Erythroblast (primary cell): ENCODE measurements around the gene AMPD2.

Experiments used
- GATA1 ChIP-seq: IDR thresholded peaks from 2 replicates; pipeline ENCODE4 v1.6.1; 2011; ENCODE audit warnings: low read depth, mild to moderate bottlenecking, control low read depth, low read length, moderate library complexity
- POLR2A ChIP-seq: IDR thresholded peaks from 2 replicates; pipeline ENCODE4 v1.6.1; 2011; ENCODE audit warnings: mild to moderate bottlenecking, low read length

GRCh38 chr1:109616391-109616790 lies 3.2 kb upstream of the AMPD2 start:
- TF ChIP-seq POLR2A, result no peak
- no peak for TF ChIP-seq GATA1
